ENCODE data around the gene CPN2. TPM values are rescaled to one million over a fixed set of nuclear protein-coding genes. Genes with fewer than 3 reads are reported as not detected.

Gene CPN2
- total RNA-seq, 1 experiment from 2014 or later = 0.09 TPM

DNA sequence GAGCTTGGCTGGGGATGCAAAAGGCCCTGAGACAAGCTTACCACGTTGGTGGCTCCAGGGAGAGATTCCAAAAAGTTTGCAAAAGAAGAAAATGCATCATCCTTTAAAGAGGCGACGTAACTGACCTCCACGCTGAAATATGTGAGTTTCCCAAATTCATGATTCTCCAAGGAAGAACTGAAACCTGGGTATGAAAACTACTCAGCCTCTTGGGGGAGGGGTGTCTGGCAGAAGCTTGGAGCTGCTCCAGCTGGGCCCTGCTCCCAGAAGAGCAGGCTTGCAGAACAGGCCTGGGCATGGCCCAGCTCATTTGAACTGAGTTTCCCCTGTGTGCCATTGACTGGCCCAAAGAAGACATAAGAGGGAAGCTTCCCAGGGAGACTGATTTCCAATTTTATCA, 20.5 kb downstream of the CPN2 start (continued):
- no peak for TF ChIP-seq E2F4 (CRISPR knock-in tag; IDR thresholded peaks at IDR 0.05; ENCODE audit: borderline replicate concordance, low read depth)
- no peak for TF ChIP-seq MAX (CRISPR knock-in tag; IDR thresholded peaks at IDR 0.05)
- no peak for TF ChIP-seq SOX15 (CRISPR knock-in tag; IDR thresholded peaks at IDR 0.05)
- TF ChIP-seq ZNF512 (CRISPR knock-in tag; IDR thresholded peaks at IDR 0.05; ENCODE audit: borderline replicate concordance) = no peak
- no peak for TF ChIP-seq NR1H2 (CRISPR knock-in tag; IDR thresholded peaks at IDR 0.05)
- TF ChIP-seq NR2C2 (CRISPR knock-in tag; IDR thresholded peaks at IDR 0.05) = no peak
- TF ChIP-seq TEAD4 (CRISPR knock-in tag; IDR thresholded peaks at IDR 0.05) = no peak
- no peak for TF ChIP-seq JUN (CRISPR knock-in tag; IDR thresholded peaks at IDR 0.05)
- TF ChIP-seq ZNF138 (CRISPR knock-in tag; conservative IDR thresholded peaks at IDR 0.05) = no peak
- no peak for TF ChIP-seq ZNF317 (CRISPR knock-in tag; IDR thresholded peaks at IDR 0.05; ENCODE audit: borderline replicate concordance, low read depth)
- no peak for TF ChIP-seq CREB1 (CRISPR knock-in tag; IDR thresholded peaks at IDR 0.05)
- no peak for TF ChIP-seq RELA (CRISPR knock-in tag; IDR thresholded peaks at IDR 0.05; ENCODE audit: borderline replicate concordance)
- TF ChIP-seq, protein P1, sequence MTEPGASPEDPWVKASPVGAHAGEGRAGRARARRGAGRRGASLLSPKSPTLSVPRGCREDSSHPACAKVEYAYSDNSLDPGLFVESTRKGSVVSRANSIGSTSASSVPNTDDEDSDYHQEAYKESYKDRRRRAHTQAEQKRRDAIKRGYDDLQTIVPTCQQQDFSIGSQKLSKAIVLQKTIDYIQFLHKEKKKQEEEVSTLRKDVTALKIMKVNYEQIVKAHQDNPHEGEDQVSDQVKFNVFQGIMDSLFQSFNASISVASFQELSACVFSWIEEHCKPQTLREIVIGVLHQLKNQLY (CRISPR knock-in tag; IDR thresholded peaks at IDR 0.05) = no peak

- ATAC-seq (no peak), DNase-seq (ENCODE audit: low spot score) (no peak)
- CTCF ChIA-PET = interaction anchor here (1.2 to 2.0 kb wide), 2 partner anchors 9 to 15 kb away, joined by 3 to 7 read pairs; no protein-coding TSS in a partner anchor
- POLR2A ChIA-PET = interaction anchor here (0.5 to 1.1 kb wide), 2 partner anchors 19 to 66 kb away, joined by 4 to 9 read pairs; no protein-coding TSS in a partner anchor
- Mint-ChIP-seq H3K9me3 (no peaks in the 10 kb centered on the region), H3K4me1 (peaks cover 34% of the 10 kb centered on the region), H3K36me3 (no peaks in the 10 kb centered on the region), H3K27ac (peak overlapping the region; percentile 26; the same call in 1 of the 2 replicates), H3K4me3 (no peak overlapping the region), H3K27me3 (ENCODE audit: low read depth) (peaks cover 34% of the 10 kb centered on the region)
- TF ChIP-seq, protein P2, sequence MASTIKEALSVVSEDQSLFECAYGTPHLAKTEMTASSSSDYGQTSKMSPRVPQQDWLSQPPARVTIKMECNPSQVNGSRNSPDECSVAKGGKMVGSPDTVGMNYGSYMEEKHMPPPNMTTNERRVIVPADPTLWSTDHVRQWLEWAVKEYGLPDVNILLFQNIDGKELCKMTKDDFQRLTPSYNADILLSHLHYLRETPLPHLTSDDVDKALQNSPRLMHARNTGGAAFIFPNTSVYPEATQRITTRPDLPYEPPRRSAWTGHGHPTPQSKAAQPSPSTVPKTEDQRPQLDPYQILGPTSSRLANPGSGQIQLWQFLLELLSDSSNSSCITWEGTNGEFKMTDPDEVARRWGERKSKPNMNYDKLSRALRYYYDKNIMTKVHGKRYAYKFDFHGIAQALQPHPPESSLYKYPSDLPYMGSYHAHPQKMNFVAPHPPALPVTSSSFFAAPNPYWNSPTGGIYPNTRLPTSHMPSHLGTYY (CRISPR knock-in tag; IDR thresholded peaks at IDR 0.05) = no peak
- TF ChIP-seq RELA (CRISPR knock-in tag; IDR thresholded peaks at IDR 0.05; ENCODE audit: borderline replicate concordance) (no peak), ZBTB43 (CRISPR knock-in tag; IDR thresholded peaks at IDR 0.05) (no peak), ETV6 (CRISPR knock-in tag; IDR thresholded peaks at IDR 0.05) (no peak), JAZF1 (CRISPR knock-in tag; IDR thresholded peaks at IDR 0.05) (no peak), ZMAT4 (CRISPR knock-in tag; IDR thresholded peaks at IDR 0.05) (no peak), ZNF281 (CRISPR knock-in tag; IDR thresholded peaks at IDR 0.05) (no peak), ZNF423 (CRISPR knock-in tag; IDR thresholded peaks at IDR 0.05) (no peak)
These were observed 21.0 kb downstream of the CPN2 start for GRCh38 chr3:194330160-194330559.

All from WTC11 (cell line).